Activated CD4-positive, alpha-beta memory T cell treated with anti-CD3 and anti-CD28 coated beads for 36 hours (primary cell): ENCODE data around the gene MMS22L. TPM values are rescaled to one million over a fixed set of nuclear protein-coding genes. Genes with fewer than 3 reads are reported as not detected.
A peak's percentile ranks its signal among the peaks of the same experiment; 100 is the strongest.

Experiments
- CTCF ChIA-PET: fragments of 350-600 bp; sonication (Branson Sonifier 250); formaldehyde crosslinking; loops from one replicate; lab custom pipeline; 2021; ENCODE audit warnings: antibody characterized with exemption, inconsistent platforms; lab: Charles Lee
- POLR2A ChIA-PET: fragments of 350-600 bp; sonication (Branson Sonifier 250); formaldehyde crosslinking; loops from one replicate; lab custom pipeline; 2021; ENCODE audit warnings: antibody characterized with exemption; lab: Charles Lee
- DNase-seq: peaks from one replicate; pipeline ENCODE4 v3.0.0-alpha.2; 2020
- H3K27ac Mint-ChIP-seq: one replicate; pipeline ENCODE4 v1.8.0; 2021; ENCODE audit warnings: mixed read lengths
- H3K27me3 Mint-ChIP-seq: one replicate; pipeline ENCODE4 v1.8.0; 2021; ENCODE audit warnings: mixed read lengths
- H3K36me3 Mint-ChIP-seq: one replicate; pipeline ENCODE4 v1.8.0; 2021; ENCODE audit warnings: mixed read lengths
- H3K4me1 Mint-ChIP-seq: one replicate; pipeline ENCODE4 v1.8.0; 2021; ENCODE audit warnings: low read depth, mixed read lengths
- H3K4me3 Mint-ChIP-seq: one replicate; pipeline ENCODE4 v1.8.0; 2021; ENCODE audit warnings: mild to moderate bottlenecking, mixed read lengths
- H3K9me3 Mint-ChIP-seq: one replicate; pipeline ENCODE4 v1.8.0; 2021; ENCODE audit warnings: mixed read lengths
- intact Hi-C: fragments of 100-400 bp; cut with micrococcal nuclease; formaldehyde crosslinking; loops from one replicate; pipeline ENCODE4 v1.15.1; 2023
- total RNA-seq, 2 experiments: library from RNA; stranded (reverse); gene quantifications; one replicate each; pipeline ENCODE4 v1.2.3, GENCODE V29; 2021

Gene MMS22L, protein sequence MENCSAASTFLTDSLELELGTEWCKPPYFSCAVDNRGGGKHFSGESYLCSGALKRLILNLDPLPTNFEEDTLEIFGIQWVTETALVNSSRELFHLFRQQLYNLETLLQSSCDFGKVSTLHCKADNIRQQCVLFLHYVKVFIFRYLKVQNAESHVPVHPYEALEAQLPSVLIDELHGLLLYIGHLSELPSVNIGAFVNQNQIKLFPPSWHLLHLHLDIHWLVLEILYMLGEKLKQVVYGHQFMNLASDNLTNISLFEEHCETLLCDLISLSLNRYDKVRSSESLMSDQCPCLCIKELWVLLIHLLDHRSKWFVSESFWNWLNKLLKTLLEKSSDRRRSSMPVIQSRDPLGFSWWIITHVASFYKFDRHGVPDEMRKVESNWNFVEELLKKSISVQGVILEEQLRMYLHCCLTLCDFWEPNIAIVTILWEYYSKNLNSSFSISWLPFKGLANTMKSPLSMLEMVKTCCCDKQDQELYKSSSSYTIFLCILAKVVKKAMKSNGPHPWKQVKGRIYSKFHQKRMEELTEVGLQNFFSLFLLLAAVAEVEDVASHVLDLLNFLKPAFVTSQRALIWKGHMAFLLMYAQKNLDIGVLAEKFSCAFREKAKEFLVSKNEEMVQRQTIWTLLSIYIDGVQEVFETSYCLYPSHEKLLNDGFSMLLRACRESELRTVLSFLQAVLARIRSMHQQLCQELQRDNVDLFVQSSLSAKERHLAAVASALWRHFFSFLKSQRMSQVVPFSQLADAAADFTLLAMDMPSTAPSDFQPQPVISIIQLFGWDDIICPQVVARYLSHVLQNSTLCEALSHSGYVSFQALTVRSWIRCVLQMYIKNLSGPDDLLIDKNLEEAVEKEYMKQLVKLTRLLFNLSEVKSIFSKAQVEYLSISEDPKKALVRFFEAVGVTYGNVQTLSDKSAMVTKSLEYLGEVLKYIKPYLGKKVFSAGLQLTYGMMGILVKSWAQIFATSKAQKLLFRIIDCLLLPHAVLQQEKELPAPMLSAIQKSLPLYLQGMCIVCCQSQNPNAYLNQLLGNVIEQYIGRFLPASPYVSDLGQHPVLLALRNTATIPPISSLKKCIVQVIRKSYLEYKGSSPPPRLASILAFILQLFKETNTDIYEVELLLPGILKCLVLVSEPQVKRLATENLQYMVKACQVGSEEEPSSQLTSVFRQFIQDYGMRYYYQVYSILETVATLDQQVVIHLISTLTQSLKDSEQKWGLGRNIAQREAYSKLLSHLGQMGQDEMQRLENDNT
- 10 to 100 TPM; 38.5 to 43.3 TPM for total RNA-seq

DNA sequence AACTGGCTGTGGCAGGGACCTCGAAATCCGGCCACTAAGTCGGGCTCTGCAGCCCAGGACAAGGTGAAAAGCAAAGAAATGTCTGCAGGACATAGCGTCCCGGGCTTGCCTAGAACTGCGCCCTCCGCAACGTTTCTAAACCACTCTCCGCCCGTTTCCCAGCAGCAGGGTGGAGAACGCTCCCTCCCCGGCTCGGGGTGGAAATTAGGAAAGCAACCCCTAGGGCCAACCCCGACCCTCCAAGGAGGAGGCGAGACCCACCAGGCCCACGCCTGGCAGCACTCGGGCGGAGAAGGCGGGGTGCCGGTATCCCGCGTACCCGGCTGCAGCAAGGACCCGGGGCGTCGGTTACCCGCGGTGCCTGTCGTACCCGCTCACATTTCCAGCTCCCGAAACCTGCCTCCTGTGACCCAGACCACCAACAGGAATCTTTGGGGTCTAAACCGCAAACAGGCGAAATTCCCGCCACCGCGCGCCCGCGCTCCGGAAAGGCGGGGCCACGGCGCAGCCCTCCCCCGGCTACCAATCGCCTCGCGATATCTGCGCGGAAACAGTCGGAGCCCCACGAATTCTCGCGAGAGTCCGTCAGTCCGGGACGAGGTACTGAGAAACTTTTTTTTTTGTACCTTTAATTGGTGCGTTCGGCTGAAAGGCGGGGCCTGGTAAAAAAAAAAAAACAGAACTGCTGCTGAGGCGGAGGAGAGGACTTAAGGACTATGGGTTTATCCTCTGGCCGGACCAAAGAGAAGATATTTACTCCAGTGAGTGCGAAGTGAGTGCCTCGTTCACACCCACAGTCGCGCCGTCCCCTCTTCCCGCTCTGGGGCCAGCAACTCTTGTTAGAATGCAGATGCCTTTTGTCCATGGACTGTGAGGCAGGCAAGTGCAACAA, at the start of gene MMS22L:
MMS22L (minus strand) TSS at position 491 of the 892 bp plus-strand sequence. CDS start 739 bp downstream, outside the sequence.
- intact Hi-C loops: loop anchor here (1.0 to 10.0 kb wide), 5 partner anchors 109 to 1552 kb away; partner anchors contain the start of genes GPR63, POU3F2 and UFL1
- no peaks in the 10 kb centered on the region for H3K9me3 Mint-ChIP-seq
- H3K4me1 Mint-ChIP-seq: peaks cover 24% of the 10 kb centered on the region
- peak within 1 kb of the TSS; percentile 91 for H3K4me3 Mint-ChIP-seq
- peak within 1 kb of the TSS; percentile 69 for H3K27ac Mint-ChIP-seq
- ChIA-PET CTCF (interaction anchor here (0.7 kb wide), 1 partner anchor 10 kb away, joined by 4 read pairs; no protein-coding TSS in a partner anchor), POLR2A (no interaction called here)
- H3K27me3 Mint-ChIP-seq: no peaks in the 10 kb centered on the region
- peak; percentile 95 for DNase-seq
- H3K36me3 Mint-ChIP-seq: peaks cover 23% of the 10 kb centered on the region

DNA sequence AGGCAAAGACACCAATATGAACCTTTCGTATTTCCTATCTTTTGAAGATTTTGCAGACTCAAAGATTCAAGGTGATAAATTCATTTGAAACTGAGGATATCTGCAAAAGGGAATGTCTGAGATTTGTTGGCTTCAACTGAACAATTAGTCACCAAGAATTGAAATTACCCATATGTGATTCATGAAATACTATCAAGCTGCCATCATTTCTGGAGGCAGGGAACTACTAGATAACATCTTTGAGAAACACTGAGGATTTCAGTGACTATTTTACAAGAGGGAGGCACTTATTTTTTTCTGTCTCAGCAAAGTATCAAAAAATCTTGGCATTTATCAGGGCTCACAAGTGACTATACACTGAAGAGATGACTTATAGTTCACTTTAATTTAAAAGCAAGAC, 39.8 kb upstream of the MMS22L start:
- H3K27me3 Mint-ChIP-seq: peaks cover 5% of the 10 kb centered on the region
- intact Hi-C loops: no loop called here
- H3K4me3 Mint-ChIP-seq: no peak overlapping the region

DNA sequence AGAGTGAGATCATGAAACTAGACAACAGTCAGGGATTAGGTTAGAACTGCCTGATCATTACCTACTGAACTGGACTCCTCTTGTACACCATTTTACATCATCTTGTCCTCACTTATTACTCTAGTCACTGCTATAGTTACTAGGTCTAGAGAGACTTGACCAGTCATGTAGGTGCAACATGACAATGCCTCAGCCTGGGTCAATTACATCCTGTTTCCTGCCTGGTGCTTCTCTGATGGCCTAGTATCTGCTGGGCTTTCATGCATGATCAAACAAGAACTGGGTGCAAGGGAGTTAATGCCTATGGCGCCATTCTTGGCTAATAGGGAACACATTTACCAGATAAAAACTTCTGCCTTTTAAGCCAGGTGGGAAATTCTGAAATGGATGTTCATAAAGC, 39.2 kb upstream of the MMS22L start:
- Mint-ChIP-seq H3K4me1 (no peaks in the 10 kb centered on the region), H3K27ac (no peak overlapping the region), H3K36me3 (no peaks in the 10 kb centered on the region), H3K27me3 (peaks cover 2% of the 10 kb centered on the region), H3K4me3 (no peak overlapping the region), H3K9me3 (no peaks in the 10 kb centered on the region)
- ChIA-PET POLR2A (no interaction called here), CTCF (interaction anchor here (1.1 kb wide), 1 partner anchor 72 kb away, joined by 3 read pairs; no protein-coding TSS in a partner anchor)
- DNase-seq: no peak
- intact Hi-C loops: no loop called here

More for the DNA sequence above, 39.8 kb upstream of the MMS22L start:
- H3K4me1 Mint-ChIP-seq: no peaks in the 10 kb centered on the region
- ChIA-PET POLR2A (no interaction called here), CTCF (interaction anchor here (1.1 kb wide), 1 partner anchor 72 kb away, joined by 3 read pairs; no protein-coding TSS in a partner anchor)
- no peak for DNase-seq
- H3K27ac Mint-ChIP-seq: no peak overlapping the region
- no peaks in the 10 kb centered on the region for H3K9me3 Mint-ChIP-seq
- H3K36me3 Mint-ChIP-seq: no peaks in the 10 kb centered on the region

DNA sequence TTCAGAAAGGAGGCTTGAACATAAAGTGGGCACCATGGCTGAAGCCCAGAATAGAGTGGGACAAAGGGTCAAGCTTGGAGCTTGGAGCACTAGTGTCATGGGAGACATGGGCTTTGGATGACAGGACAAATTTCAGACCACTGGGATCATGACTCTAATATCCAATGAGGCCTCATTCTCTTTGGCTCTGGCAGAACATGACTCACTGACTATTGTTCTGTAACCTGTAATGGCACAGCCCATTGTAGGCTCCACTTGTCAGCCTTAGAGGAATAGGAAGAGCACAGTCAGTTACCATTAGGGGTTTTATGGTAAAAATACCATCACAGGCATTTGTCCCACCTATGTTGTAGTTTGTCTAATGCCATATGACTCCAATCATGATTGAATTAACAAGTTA, 34.0 kb upstream of the MMS22L start:
- no peak overlapping the region for H3K27ac Mint-ChIP-seq
- no peaks in the 10 kb centered on the region for H3K27me3 Mint-ChIP-seq
- DNase-seq: no peak
- H3K36me3 Mint-ChIP-seq: no peaks in the 10 kb centered on the region
- no peaks in the 10 kb centered on the region for H3K4me1 Mint-ChIP-seq
- CTCF ChIA-PET: no interaction called here
- POLR2A ChIA-PET: no interaction called here
- H3K4me3 Mint-ChIP-seq: no peak overlapping the region
- intact Hi-C loops: no loop called here
- no peaks in the 10 kb centered on the region for H3K9me3 Mint-ChIP-seq

DNA sequence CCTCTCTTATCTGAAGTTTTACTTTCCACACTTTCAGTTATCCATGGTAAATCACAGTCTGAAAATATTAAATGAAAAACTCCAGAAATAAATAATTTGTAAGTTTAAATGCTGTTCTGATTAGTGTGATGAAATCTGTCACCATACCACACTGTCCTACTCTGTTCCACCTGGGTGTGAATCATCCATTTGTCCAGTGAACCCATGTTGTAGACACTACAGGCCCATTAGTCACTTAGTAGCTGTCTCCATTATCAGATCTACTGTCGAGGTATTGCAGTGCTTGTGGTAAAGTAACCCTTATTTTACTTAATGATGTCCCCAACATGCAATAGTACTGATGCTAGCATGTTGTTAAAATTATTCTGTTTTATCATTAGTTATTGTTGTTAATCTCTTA, 29.2 kb upstream of the MMS22L start:
- no peak overlapping the region for H3K4me3 Mint-ChIP-seq
- H3K27ac Mint-ChIP-seq: no peak overlapping the region
- ChIA-PET POLR2A (no interaction called here), CTCF (no interaction called here)
- H3K9me3 Mint-ChIP-seq: no peaks in the 10 kb centered on the region
- H3K36me3 Mint-ChIP-seq: no peaks in the 10 kb centered on the region
- DNase-seq: no peak
- no peaks in the 10 kb centered on the region for H3K4me1 Mint-ChIP-seq
- intact Hi-C loops: no loop called here
- H3K27me3 Mint-ChIP-seq: peaks cover 1% of the 10 kb centered on the region

DNA sequence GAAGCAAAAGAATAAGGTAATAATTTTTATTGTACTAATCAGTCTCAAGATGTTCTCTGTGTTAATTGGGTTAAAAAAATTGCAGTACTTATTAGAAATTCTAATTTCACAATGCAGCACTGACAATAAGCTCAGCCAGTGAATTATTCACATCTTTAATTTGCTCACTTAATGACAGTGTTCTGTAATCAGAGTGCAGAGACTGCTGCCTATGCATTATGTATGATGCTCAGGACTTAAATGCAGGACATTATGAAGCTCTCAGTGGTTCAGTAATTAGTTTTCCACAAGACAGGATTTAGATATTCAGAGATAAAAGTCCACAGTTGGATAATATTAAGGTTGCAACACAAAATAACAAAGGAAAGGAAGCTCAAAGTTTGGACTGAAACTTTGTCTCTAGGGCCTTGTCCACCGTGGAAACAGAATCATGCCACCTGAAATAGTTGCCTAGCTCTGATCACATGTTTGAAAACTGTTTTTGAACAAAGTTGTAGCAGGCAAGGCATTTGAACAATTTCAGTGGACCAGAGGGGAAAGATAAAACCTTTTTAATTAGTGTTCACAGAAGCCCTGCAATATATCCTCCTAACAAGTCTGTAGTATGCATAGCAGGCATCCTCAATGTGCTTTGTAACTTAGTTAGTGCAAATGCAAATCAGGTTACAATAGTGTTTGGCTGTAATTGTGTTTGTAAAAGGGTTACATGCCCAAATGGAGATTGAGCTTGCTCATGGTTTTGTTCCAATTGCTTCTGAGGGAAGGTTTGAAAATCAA, 23.7 kb upstream of the MMS22L start:
- Mint-ChIP-seq H3K36me3 (no peaks in the 10 kb centered on the region), H3K9me3 (no peaks in the 10 kb centered on the region), H3K4me1 (no peaks in the 10 kb centered on the region), H3K27ac (no peak overlapping the region), H3K27me3 (peaks cover 14% of the 10 kb centered on the region), H3K4me3 (no peak overlapping the region)
- no peak for DNase-seq
- ChIA-PET CTCF (no interaction called here), POLR2A (no interaction called here)
- intact Hi-C loops: no loop called here

DNA sequence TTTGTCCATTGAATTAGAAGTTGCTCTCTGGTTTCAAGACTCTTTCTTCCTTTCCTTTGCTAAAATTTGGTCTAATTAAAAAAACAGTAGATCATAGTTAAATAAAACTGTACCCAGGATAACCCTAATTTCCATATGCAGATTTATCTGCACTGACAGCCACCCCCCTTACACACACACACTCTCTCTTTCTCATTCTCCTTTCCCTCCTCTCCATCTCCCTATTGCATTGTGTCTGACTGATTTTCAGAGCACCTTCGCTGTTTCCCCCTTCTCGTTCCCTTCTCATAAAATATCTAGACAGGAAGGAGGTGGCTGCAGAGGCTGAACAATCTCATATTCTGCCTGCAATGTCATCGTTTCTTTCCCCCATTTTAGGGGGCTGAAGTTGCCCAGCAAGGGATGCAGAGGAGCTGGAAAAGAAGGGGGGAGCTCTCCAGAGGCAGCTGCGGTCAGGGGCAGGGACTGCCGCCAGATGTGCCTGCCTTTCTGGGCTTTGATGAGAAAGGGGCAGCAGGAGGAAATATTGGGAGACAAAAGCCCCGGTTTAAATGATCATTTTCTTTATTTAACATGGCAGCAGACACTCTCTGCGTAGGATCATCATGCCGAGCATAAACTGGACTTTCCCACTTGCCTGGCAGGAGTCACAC, 22.5 kb upstream of the MMS22L start:
- ChIA-PET CTCF (no interaction called here), POLR2A (no interaction called here)
- Mint-ChIP-seq H3K9me3 (no peaks in the 10 kb centered on the region), H3K36me3 (no peaks in the 10 kb centered on the region), H3K27me3 (peaks cover 17% of the 10 kb centered on the region), H3K4me1 (no peaks in the 10 kb centered on the region), H3K27ac (no peak overlapping the region), H3K4me3 (no peak overlapping the region)
- DNase-seq: no peak
- intact Hi-C loops: no loop called here

DNA sequence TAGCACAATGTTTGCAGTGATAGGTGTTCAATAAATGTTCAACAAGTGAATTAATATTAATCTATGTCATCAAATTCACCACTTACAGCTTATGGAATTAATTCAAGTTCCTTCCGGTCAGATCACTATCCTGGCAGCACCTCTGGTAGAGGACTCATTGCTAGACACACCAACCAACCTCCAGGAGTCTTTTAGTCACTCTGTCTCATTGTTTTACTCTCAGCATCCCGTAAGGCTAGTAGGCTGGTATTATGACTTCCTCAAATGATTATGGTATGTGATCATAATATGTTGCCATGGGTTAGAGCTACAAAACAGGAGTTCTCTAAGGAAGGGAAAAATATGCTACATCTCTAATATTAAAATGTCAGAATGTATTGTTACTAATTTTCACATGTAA, 21.7 kb upstream of the MMS22L start:
- H3K4me3 Mint-ChIP-seq: no peak overlapping the region
- no peaks in the 10 kb centered on the region for H3K36me3 Mint-ChIP-seq
- intact Hi-C loops: no loop called here
- H3K9me3 Mint-ChIP-seq: no peaks in the 10 kb centered on the region
- peaks cover 17% of the 10 kb centered on the region for H3K27me3 Mint-ChIP-seq
- ChIA-PET POLR2A (no interaction called here), CTCF (no interaction called here)
- no peak overlapping the region for H3K27ac Mint-ChIP-seq
- no peak for DNase-seq
- H3K4me1 Mint-ChIP-seq: no peaks in the 10 kb centered on the region

DNA sequence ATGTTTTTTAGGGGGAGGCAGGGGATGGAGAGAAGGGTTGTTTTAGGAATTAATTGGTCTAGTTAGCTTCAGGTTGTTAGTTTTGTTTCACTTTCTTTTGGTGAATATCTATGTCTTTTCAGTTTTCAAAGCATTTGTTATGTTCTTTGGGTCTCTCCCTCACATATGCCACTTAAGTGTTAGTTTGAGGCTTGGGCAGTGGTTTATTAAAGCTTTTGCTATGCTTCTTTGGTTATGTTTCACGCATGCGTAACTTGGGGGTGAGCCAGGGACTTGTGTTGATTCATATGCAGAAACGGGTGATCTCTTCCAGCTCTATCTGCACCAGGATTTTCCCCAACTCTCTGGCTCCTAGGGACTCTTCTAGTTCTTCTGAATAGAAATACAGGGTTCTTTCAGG, 11.4 kb upstream of the MMS22L start:
- H3K4me3 Mint-ChIP-seq: no peak overlapping the region
- POLR2A ChIA-PET: no interaction called here
- intact Hi-C loops: no loop called here
- CTCF ChIA-PET: no interaction called here
- no peak for DNase-seq
- no peaks in the 10 kb centered on the region for H3K4me1 Mint-ChIP-seq
- H3K27ac Mint-ChIP-seq: no peak overlapping the region
- H3K9me3 Mint-ChIP-seq: peaks cover 2% of the 10 kb centered on the region
- no peaks in the 10 kb centered on the region for H3K36me3 Mint-ChIP-seq
- H3K27me3 Mint-ChIP-seq: peaks cover 17% of the 10 kb centered on the region

DNA sequence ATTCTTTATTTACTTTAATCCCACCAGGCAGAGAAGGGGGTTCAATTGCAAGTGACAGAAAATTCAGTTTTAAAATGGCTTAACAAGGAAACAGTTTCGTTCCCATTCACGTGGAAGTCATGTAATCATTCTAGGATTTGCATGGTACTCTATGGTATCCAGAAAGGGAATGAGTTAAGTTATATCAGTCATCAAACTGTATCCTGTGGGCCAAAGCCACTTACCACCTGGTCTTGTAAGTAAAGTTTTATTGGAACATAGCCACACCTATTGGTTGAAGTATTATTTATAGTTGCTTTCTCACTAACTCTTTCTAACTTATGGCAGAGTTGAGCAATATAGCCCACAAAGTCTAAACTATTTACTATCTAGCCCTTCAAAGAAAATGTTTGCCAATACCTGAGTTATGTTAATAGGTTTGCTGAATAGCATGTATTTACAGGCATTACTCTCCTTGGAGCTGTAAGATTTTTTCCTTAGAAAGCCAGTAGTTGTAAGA, 10.2 kb upstream of the MMS22L start:
- peaks cover 17% of the 10 kb centered on the region for H3K27me3 Mint-ChIP-seq
- H3K4me1 Mint-ChIP-seq: no peaks in the 10 kb centered on the region
- POLR2A ChIA-PET: no interaction called here

More for the DNA sequence above, 10.2 kb upstream of the MMS22L start:
- intact Hi-C loops: no loop called here
- no peak overlapping the region for H3K27ac Mint-ChIP-seq
- H3K4me3 Mint-ChIP-seq: no peak overlapping the region
- DNase-seq: no peak
- H3K9me3 Mint-ChIP-seq: peaks cover 5% of the 10 kb centered on the region
- no peaks in the 10 kb centered on the region for H3K36me3 Mint-ChIP-seq
- CTCF ChIA-PET: no interaction called here
